ENCODE results near the gene SLC30A10. TPM values are rescaled to one million over a fixed set of nuclear protein-coding genes. Genes with fewer than 3 reads are reported as not detected.

SLC30A10 gene
- total and polyA plus RNA-seq, 10 of the 15 experiments (the other 5 are each of a cell fraction or from before 2014, with no cell fraction given) = not detected

DNA sequence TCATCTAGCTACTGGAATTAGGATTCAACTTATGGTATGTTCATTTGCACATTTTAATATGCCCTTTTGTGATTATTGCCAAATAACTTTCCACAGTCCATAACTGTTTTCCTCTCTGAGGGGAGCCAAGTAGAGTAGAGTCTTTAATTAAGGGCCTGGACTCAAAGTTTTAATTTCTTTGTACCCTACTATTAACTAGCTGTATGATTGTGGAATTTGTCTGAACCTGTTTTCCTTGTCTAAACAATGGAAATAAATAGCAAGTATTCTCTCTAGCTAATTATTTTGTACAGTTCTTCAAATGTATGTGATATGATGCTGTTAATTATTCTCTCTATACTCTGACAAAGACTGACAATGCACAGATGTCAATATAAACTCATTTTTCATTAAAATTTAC is 24.0 kb upstream of the SLC30A10 start:
- H3K36me3 ChIP-seq (ENCODE audit: control insufficient read depth in 2 of 2, insufficient read depth in 2 of 2, low read length in 1 of 2) = no peaks in the 10 kb centered on the region
- no peak overlapping the region for H3K27ac ChIP-seq (ENCODE audit: control insufficient read depth, insufficient read depth)
- ATAC-seq (no peak), DNase-seq (ENCODE audit: low read depth, low spot score) (no peak), FAIRE-seq (no peak)
- ChIA-PET SMC1A (ENCODE audit: uncharacterized antibody, unreplicated experiment) (no interaction called here), CTCF (no interaction called here), POLR2A (no interaction called here), RAD21 (ENCODE audit: unreplicated experiment) (no interaction called here)
- H2AFZ ChIP-seq (ENCODE audit: control insufficient read depth, low read depth, low read length) = no peak overlapping the region
- H3K4me1 ChIP-seq (ENCODE audit: control insufficient read depth, insufficient read depth, low read length) = no peaks in the 10 kb centered on the region
- no peak overlapping the region for H3K9ac ChIP-seq (ENCODE audit: control insufficient read depth, insufficient read depth, low read length)
- BruUV-seq (replicated peaks) = no TSS peak
- no peaks in the 10 kb centered on the region for H3K79me2 ChIP-seq (ENCODE audit: control insufficient read depth, insufficient read depth, low read length)
- no peaks in the 10 kb centered on the region for H3K27me3 ChIP-seq (replicated peaks in 1 of 2; ENCODE audit: control insufficient read depth in 2 of 2, insufficient read depth in 2 of 2, low read length in 1 of 2)
- H4K20me1 ChIP-seq (ENCODE audit: control insufficient read depth, insufficient read depth) = no peaks in the 10 kb centered on the region
- H3K4me3 ChIP-seq = no peak overlapping the region
- H3K9me3 ChIP-seq (replicated peaks; ENCODE audit: control insufficient read depth, insufficient read depth, low read length) = no peaks in the 10 kb centered on the region
- in situ Hi-C loops (cut with MboI) = no loop called here
- TF ChIP-seq NFXL1 (IDR thresholded peaks at IDR 0.05; ENCODE audit: borderline replicate concordance) (no peak), NR2C2 (IDR thresholded peaks at IDR 0.05; ENCODE audit: borderline replicate concordance, control insufficient read depth, insufficient read length, low read depth) (no peak), IRF4 (IDR thresholded peaks at IDR 0.05; ENCODE audit: low read depth, low read length) (no peak), LARP7 (IDR thresholded peaks at IDR 0.05) (no peak), PRDM15 (CRISPR knock-in tag; IDR thresholded peaks at IDR 0.05) (no peak), CBX3 (IDR thresholded peaks at IDR 0.05; ENCODE audit: borderline replicate concordance, low read depth) (no peak), BCL3 (IDR thresholded peaks at IDR 0.05; ENCODE audit: borderline replicate concordance, insufficient read depth, low read depth, low read length, poor library complexity, severe bottlenecking) (no peak), KDM1A (IDR thresholded peaks at IDR 0.05; ENCODE audit: borderline replicate concordance) (no peak), HDGF (IDR thresholded peaks at IDR 0.05) (no peak), SIX5 (IDR thresholded peaks at IDR 0.05; ENCODE audit: low read depth, low read length, severe bottlenecking) (no peak), SIN3A (IDR thresholded peaks at IDR 0.05; ENCODE audit: low read depth, low read length) (no peak), CEBPB (IDR thresholded peaks at IDR 0.05; ENCODE audit: borderline replicate concordance in 1 of 2, low read depth in 2 of 2, low read length in 2 of 2) (no peak), SRF (IDR thresholded peaks at IDR 0.05; ENCODE audit: low read depth in 2 of 2, low read length in 2 of 2) (no peak), ZNF24 (IDR thresholded peaks at IDR 0.05) (no peak)
- TF ChIP-seq, protein P1, sequence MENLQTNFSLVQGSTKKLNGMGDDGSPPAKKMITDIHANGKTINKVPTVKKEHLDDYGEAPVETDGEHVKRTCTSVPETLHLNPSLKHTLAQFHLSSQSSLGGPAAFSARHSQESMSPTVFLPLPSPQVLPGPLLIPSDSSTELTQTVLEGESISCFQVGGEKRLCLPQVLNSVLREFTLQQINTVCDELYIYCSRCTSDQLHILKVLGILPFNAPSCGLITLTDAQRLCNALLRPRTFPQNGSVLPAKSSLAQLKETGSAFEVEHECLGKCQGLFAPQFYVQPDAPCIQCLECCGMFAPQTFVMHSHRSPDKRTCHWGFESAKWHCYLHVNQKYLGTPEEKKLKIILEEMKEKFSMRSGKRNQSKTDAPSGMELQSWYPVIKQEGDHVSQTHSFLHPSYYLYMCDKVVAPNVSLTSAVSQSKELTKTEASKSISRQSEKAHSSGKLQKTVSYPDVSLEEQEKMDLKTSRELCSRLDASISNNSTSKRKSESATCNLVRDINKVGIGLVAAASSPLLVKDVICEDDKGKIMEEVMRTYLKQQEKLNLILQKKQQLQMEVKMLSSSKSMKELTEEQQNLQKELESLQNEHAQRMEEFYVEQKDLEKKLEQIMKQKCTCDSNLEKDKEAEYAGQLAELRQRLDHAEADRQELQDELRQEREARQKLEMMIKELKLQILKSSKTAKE (IDR thresholded peaks at IDR 0.05; ENCODE audit: low read depth, poor library complexity, severe bottlenecking) = no peak
- intact Hi-C loops (cut with micrococcal nuclease; ENCODE audit: unreplicated experiment) = no loop called here
- no peak overlapping the region for H3K4me2 ChIP-seq (ENCODE audit: control insufficient read depth, insufficient read depth)
